ENCODE results near the gene ZNF200.
"Not testable (repeated sequence)": the region's sequence is repeated elsewhere in the genome, so short reads cannot be mapped to it uniquely, and the experiment has no call there.

The ZNF200 gene, protein sequence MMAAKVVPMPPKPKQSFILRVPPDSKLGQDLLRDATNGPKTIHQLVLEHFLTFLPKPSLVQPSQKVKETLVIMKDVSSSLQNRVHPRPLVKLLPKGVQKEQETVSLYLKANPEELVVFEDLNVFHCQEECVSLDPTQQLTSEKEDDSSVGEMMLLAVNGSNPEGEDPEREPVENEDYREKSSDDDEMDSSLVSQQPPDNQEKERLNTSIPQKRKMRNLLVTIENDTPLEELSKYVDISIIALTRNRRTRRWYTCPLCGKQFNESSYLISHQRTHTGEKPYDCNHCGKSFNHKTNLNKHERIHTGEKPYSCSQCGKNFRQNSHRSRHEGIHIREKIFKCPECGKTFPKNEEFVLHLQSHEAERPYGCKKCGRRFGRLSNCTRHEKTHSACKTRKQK

DNA sequence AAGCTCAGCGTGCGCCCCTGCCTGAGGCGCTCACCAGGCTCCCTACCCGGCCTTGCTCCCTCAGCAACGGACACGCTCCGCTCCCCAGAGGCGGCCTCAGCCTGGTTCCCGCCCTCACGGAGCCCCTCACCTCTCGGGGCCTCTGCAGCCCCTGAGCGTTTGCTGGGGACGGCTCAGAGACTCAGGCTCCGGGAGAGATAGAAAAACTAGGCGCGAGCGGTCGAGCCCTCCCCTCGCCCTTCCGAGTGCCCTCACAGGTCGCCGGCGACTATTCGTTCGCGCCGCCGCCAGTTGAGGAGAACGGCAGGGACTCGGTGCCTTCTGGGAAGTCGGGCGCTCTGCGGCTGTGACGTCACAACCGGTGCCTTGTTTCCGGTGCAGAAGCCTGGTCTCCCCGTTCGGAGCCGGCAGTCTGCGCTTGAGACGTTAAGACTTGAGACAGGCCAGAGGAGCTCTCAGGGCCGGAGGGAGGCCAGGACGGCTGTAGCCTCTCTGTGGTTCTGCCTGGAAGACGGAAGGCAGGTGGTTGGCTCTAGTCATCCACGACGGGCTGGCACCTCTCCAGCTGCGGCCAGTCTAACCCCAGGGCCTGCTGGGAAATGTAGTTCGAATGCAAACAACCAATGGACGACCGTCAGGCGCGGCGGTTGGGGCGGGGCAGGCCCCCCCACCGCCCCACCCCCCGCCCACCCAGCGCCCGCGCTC, at the start of gene ZNF200:
Gene ZNF200, minus strand, starts transcription at position 302 of the 705 bp plus-strand sequence. CDS start 1,403 bp downstream, outside the sequence.
- peak; percentile 95 for DNase-seq

DNA sequence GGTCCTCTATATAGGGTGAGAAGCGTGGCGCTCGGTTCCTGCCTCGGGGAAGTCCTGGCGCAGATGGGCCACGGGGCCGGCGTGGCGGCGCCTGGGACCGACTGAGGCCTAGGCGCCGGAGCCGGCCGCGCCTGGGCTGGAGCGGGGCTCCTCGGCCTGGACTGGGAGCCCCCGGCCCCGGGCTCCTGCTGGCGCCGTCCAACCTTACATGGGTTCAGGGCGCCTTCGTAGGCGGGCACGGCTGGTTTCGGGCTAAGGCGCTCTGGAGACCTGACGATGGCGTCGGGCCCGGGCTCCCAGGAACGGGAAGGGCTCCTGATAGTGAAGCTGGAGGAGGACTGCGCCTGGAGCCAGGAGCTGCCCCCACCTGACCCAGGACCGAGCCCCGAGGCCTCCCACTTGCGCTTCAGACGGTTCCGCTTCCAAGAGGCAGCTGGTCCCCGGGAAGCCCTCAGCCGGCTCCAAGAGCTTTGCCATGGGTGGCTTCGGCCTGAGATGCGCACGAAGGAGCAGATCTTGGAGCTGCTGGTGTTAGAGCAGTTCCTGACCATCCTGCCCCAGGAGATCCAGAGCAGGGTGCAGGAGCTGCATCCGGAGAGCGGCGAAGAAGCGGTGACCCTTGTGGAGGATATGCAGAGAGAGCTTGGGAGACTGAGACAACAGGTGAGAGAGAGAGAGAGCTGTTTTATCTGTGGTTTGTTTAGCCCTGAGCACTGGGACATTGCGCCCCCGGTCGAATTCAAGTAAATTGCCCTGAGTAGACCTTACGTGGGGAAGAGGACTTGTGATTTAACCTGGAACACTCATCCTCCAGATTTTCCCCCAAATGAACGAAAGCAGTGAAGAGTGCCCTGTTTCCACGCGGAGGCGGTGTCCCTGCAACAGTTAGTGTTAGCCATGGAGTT, 48.8 kb upstream of the ZNF200 start:
- DNase-seq: no peak

DNA sequence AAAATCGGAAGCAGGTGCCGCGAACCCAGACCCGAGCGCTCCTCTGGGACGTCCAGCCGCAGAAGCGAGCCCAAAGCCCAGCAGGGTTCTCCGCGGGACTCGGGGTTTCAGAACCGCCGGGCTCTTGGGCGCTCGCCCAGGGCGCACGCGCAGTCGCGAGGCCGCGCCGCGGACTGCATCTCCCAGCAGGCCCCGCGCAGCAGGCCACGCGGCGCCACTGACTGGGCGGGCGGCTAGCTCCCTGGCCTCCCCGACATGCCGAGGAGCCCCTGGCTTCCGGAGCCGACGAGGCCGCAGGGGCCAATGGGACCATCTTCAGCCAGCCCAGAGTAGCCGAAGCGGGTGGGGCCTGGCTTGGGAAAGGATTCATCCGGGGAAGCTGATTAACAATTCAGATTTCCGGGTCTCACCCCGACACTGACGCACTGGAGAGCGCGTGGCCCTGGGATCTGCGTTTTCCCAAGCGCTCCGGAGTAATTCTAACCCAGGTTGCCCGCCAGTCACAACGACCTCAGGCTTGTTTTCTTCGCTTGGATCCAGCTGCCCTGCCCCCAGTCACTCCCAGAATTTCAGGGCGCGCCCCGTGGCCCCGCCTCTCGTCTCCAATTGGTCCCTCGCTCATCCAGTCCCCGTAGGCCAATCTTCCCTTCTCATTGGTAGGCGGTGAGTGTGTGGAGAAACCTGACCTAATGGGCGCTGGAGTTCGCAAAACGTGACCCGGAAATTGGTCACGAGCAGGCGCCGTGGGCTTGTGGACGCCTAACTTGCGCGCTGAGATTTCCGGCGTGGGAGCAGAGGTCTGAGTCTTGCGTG, 48.0 kb upstream of the ZNF200 start, which contains the start of gene ZNF263:
Gene ZNF263, plus strand, starts transcription at position 762 of the 813 bp plus-strand sequence. CDS start 328 bp downstream, outside the sequence.
- DNase-seq: peak; percentile 94 to 96

DNA sequence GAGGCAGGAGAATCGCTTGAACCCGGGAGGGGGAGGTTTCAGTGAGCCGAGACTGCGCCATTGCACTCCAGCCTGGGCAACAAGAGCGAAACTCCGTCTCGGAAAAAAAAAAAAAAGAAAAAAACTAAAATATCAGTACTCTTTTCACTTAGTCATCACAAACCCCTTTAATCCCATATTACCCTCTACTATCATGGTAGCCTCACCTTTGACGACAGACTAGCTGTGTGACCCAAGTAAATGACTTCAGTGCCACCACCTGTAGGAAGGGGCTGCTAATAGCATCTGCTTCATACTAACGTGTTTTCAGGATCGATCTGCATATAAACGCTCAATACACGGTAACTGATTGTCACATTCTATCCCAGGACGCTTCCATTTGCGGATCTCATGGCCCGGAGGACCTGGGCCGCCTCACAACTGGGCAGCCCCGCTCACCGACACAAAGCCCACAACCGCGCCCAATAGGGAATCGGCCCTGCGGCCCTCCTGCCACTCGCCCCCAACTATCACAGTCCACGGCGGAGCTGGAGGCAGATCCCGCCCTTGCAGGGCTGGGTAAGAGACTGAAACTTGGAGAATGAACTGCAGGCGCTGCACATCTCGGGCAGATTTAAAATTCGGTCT, 47.3 kb upstream of the ZNF200 start:
- DNase-seq: no peak

DNA sequence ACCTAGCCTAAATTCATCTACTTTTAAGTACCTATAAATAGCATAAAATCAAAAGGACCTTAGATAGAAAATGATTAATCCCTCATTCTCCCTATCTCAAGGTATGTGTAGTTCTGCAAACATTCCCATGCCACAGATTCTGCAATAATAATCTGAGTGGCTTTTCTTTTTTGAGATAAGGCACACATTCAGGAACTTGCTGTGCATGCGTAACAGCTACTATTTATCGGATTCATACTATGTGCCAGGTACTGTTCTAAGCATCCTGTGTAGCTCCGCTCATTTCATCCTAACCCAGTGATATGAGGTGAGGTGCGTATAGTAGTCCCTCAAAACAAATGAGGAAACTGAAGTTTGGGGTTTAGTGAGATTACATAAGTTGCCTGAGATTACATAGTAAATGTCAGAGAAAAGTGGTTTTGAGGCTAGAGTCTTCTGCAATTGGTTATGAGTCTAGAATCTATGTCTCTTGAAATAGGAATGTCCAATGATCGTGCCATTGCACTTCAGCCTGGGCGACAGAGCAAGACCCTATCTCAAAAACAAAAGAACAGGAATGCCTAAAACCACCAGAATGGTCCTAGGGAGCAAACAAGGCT, 46.4 kb upstream of the ZNF200 start:
- DNase-seq: no peak

DNA sequence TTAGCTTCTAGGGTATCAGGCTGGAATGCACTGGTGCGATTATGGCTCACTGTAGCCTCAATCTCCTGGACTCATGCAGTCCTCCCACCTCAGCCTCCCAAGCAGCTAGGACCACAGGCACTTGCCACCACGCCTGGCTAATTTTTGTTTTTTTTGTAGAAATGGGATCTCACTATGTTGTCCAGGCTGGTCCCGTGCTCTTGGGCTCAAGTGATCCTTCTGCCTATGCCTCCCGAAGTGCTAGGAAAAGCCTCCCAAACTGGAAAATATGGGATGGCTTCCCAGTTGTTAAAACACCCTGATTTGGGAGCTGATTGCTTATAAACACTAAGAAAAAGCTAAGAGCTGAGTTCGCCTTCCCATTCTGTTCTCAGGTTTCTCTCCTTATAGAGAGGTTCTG, 41.7 kb upstream of the ZNF200 start:
- no peak for DNase-seq

DNA sequence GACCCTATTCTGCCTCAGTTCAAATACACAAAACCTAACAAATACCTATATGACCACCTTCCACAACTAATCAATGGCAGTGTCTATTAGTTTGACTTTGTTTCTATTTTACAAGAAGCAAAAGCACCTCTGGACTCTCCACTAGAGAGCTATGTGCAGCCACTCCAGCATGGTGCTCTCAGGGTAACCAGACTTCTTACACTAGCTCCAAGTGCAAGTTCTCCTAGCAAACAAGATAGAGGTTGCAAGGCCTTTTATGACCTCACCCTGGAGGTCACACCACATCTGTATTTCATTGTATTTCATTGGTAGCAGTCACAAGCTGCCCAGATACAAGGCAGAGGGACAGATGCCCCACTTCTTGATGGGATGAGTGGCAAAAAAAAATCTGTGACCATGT, 40.0 kb upstream of the ZNF200 start:
- DNase-seq: no peak

DNA sequence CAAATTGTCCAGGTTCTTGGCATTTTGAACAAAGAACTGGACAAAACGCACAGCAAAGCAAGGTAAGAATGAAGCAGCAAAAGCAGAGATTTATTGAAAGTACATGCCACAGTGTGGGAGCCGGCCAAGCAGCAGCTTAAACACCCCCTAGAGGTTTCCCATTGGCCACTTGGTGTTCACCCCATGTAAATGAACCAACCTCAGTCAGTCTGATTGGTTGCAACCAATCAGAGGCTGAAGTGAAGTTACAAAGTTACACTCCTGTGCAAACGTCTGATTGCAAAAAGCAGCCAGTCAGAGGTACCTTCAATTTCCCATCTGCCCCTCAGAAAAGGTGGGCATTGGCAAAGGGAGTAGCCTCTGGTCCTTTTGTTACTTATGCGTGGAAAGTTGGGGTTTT, 39.5 kb upstream of the ZNF200 start:
- no peak for DNase-seq

DNA sequence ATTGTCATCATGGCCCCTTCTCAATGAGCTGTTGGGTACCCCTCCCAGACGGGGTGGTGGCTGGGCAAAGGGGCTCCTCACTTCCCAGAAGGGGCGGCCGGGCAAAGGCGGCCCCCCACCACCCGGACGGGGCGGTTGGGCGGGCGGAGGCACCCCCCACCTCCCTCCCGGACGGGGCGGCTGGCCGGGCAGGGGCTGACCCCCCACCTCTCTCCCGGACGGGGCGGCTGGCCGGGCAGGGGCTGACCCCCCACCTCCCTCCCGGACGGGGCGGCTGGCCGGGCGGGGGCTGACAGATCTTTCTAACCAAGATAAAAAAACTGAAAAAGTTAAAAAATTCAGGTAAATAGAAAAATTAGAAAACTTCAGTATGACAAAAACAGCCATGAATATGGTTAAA, 36.3 kb upstream of the ZNF200 start:
- not testable (repeated sequence) for DNase-seq

DNA sequence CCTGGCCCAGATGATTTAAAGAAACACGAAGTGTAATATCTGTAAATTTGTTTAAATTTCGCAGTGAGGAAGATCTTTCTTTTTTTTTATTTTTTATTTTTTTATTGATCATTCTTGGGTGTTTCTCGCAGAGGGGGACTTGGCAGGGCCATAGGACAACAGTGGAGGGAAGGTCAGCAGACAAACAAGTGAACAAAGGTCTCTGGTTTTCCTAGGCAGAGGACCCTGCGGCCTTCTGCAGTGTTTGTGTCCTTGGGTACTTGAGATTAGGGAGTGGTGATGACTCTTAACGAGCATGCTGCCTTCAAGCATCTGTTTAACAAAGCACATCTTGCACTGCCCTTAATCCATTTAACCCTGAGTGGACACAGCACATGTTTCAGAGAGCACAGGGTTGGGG, 35.8 kb upstream of the ZNF200 start:
- not testable (repeated sequence) for DNase-seq

DNA sequence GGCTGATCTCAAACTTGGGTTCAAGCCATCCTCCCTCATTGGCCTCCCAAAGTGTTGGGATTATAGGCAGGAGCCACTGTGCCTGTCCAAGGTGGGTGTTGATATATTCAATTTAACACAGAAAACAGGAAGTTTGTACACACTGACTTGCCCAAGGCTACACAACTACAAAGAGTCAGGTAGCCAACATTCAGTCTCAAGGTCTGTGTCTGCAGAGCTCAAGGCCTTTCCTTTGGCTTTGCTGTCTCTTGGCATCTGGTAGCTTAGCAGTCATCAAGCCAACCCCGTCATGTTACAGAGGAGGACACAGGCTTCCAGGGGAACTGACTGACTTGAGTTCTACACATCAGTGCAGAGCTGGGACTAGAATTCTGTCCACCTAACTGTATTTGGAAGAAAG, 33.3 kb upstream of the ZNF200 start:
- no peak for DNase-seq

DNA sequence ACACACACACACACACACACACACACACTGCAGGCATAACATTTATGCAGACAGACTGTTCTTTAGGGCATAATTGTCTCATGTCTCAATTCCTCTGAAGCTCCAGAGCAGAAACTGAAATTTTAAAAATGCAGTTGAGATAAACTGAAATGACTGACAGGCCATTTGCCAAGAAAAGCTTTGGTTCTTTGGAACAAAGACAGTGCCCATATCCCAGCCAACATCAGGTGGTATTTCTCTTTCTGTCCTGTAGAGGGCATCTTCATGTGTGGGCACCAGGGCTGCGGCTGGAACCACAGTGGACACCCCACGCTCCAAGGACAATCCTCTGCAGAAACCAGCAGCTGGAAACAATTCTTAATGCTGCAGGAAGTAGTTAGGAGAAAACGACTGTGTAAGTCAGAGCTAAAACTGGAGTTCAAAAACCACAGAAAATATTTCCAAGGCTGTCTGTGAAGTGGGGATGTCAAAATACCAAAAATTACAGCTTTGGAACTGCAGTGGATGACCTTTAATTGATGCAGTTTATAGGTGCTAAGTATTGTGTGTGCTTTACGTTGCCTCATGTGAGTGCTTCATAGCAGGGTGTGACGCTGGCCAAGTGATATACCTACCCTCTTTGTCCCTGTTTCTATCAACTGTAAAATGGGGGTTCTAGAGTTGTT, 32.0 kb upstream of the ZNF200 start:
- DNase-seq: peak in 1 of 2 donors; percentile 46

DNA sequence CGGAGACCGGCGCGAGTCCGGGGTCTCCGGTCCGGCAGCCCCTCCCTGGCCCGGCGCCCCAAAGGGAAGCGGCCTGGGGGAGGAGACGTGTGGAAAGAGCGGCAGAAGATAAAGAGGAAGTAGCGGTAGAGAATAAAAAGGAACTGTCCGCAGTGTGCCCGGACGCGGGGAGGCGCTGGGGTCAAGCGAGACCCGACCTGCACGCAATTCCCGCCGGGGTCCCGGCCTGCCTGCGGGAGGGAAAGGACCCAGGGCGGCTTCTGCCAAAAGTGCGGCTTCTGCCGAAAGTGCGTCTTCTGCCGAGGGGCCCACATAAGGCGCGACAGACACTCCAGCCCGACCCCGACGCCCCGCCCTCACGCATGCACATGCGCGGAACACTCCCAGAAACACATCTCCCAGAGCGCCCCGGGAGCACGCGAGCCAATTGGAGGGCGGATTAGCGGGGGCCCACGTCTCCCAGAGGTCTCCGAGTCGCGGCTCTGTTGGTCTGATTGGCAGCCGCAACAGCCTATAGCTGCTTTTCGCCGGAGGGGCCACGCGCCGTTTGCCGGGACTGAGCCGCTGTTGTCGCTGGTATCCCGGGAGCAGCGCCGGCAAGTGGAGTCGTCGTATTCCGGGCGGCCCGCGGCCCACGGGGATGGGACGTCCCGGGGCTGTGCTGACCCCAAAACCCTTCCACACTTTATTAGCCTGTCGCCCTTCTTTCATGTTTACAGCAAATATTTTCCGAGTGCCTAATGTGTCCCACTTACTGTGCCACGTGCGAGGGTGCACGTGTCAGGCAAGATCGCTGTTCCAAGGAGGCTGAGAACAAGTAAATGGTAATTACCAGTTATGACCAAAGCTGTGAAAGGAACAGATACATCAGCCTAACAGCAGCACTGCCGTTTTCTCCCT, 29.4 kb upstream of the ZNF200 start:
- peak; percentile 98 for DNase-seq

DNA sequence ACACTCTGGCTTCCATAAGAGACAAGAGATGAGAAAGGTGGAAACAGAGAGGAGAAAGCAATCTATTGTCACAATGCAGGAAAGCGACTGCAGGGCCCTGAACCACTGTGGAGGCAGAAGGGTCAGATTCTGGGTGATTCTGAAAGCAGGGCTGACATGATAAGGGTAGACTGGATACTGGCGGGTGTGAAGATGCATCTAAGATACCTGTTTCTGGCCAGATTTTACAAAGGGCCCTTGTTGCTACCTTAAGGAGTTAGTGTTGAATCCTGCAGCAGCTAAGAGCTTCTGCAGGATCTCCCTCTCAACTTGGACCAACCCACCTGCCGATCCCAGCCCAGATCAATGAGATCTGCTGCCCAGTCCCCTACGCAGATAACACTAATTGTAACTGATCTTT, 27.6 kb upstream of the ZNF200 start:
- no peak for DNase-seq

DNA sequence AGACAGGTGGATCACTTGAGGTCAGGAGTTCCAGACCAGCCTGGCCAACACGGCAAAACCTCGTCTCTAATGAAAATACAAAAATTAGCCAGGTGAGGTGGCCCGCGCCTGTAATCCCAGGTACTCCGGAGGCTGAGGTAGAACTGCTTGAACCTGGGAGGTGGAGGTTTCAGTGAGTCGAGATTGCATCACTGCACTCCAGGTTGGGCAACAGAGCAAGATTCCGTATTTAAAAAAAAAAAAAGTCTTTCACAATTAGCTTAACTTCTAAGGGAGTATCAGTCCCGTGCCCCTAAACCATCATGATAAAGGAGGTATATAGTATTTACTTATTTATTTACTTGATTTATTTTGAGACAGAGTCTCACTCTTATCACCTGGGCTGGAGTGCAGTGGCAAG, 24.9 kb upstream of the ZNF200 start:
- no peak for DNase-seq

DNA sequence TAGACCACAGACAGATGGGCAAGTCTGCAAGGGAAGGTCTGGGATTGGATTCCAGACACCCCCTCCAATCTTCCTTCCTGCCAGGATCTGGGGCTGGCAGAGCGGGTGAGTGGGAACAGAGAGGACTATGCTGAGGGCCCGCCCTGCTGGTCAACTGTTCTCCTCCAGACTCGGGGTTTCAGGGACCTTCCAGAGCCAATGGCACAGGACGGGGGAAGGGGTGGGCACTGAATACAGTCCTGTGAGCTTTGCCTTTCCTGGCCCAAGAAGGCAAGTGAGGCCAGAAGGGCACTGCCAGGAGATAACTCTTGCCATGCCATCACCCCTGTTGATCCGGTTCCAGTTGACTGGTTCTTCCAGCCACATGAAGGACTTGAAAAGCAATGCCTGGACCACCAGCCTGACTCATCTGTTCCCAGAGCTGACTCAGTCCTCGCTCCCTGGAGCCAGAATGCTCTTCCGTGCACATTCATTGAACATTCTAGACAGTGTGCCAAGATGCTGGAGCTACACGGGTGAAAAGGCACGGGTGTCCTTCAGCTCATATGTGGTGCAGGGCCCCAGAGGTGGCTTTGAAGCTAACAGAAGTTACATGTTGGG, 22.0 kb upstream of the ZNF200 start:
- DNase-seq: no peak

DNA sequence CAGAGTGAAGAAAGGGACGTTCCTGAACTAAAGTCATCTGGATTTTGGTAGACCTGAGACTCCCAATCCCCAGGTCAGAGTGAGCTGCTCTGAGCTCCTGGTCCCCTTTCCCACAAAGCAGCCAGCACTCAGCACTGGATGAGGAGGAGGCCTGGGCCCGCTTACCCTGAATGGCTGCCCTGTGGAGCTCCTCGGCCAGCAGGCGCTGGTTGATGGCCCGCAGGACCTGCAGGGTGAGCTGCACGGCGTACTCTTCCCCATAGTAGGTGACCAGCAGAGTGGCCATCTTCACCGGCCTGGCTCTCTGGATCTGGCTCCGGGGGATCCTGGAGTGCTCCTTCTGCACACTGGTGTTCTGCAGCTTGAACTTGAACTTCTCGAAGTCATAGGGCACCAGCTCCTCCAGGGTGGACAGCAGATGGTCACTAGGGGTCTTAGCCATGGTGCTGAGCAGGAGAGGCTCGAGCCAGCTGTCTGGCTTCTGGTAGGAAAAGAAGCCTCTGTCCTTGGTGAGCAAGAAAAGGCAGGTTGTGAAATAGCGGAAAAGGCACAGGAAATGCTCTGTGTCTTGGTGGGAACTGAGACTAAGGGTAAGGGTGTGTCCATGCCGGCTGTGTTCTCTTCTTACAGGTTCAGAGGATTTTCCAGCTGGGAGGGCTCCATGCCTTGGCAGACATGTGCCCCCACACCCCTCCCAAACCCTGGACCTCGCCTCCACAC, 21.3 kb upstream of the ZNF200 start, which contains the start of gene MEFV:
Gene MEFV, minus strand, starts transcription at position 488 of the 720 bp plus-strand sequence. Its CDS starts 46 bp downstream, at position 442.
- peak in 1 of 2 donors; percentile 56 for DNase-seq

DNA sequence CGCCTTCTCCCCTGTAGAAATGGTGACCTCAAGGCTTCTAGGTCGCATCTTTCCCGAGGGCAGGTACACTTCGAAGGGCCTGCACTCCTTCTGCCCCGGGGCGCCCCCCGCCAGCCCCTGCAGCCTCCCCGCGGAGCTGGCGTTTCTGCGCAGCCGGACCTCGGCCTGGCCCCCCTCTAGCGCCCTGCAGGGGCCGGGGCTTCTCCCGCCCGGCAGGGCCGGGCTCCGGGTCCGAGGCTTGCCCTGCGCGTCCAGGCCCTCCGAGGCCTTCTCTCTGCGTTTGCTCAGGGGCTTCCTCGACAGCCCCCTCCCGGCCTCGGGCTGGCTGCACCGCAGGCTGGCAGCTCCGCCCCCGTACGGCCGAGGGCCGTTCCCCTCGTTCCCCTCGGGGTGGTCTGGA, 19.4 kb upstream of the ZNF200 start:
- DNase-seq: no peak

Measured in CD4-positive, alpha-beta T cell treated with Interferon alpha-2 for 1 hour (primary cell).